CD4-positive, CD25-positive, alpha-beta regulatory T cell (primary cell): ENCODE measurements around the gene BLOC1S3. TPM values are rescaled to one million over a fixed set of nuclear protein-coding genes. Genes with fewer than 3 reads are reported as not detected.

Experiments used
- ATAC-seq, 2 donors: fragments of 150-1000 bp; cut with Tn5 transposase; one replicate each; pipeline ENCODE4 v1.10.0; 2021; ENCODE audit warnings: low read depth in 2 of 2, moderate number of reproducible peaks in 2 of 2, moderate library complexity in 1 of 2
- DNase-seq, 3 donors: peaks; one replicate each; pipeline versions ENCODE4 v3.0.0 to v3.0.0-alpha.2; 2012 to 2022; ENCODE audit warnings: mixed read lengths in 1 of 3
- H3K27ac ChIP-seq: one replicate; pipeline ENCODE4 v1.7.0; 2013; ENCODE audit warnings: mild to moderate bottlenecking, low read length; ENCODE audit not compliant: insufficient read depth, poor library complexity, severe bottlenecking
- H3K27me3 ChIP-seq: one replicate; pipeline ENCODE4 v1.7.0; 2013; ENCODE audit warnings: low read length; ENCODE audit not compliant: control insufficient read depth, insufficient read depth
- H3K36me3 ChIP-seq: one replicate; pipeline ENCODE4 v1.7.0; 2013; ENCODE audit warnings: mild to moderate bottlenecking, low read length, moderate library complexity; ENCODE audit not compliant: control insufficient read depth, insufficient read depth
- H3K4me1 ChIP-seq: 2 replicates; pipeline ENCODE4 v1.7.0; 2013; ENCODE audit warnings: mild to moderate bottlenecking, low read length; ENCODE audit not compliant: insufficient read depth, control insufficient read depth, poor library complexity, severe bottlenecking
- H3K4me3 ChIP-seq: one replicate; pipeline ENCODE4 v1.7.0; 2013; ENCODE audit warnings: low read depth, mild to moderate bottlenecking, low read length, moderate library complexity
- H3K9me3 ChIP-seq, 2 experiments: 1 replicate in 1 of 2; 2 replicates in 1 of 2; pipeline ENCODE4 v1.7.0; 2013; ENCODE audit warnings: low read length in 2 of 2, mild to moderate bottlenecking in 1 of 2, moderate library complexity in 1 of 2; ENCODE audit not compliant: control insufficient read depth in 2 of 2
- H3K27ac Mint-ChIP-seq, 3 donors: one replicate each; pipeline ENCODE4 v1.8.0; 2020 to 2022; ENCODE audit warnings: mild to moderate bottlenecking in 3 of 3, mixed read lengths in 3 of 3, moderate library complexity in 2 of 3
- H3K27me3 Mint-ChIP-seq: one replicate; pipeline ENCODE4 v1.8.0; 2022; ENCODE audit warnings: mild to moderate bottlenecking, mixed read lengths
- H3K36me3 Mint-ChIP-seq: one replicate; pipeline ENCODE4 v1.8.0; 2020; ENCODE audit warnings: mixed read lengths
- H3K4me1 Mint-ChIP-seq, 4 donors: one replicate each; pipeline ENCODE4 v1.8.0; 2020 to 2022; ENCODE audit warnings: mixed read lengths in 4 of 4, mild to moderate bottlenecking in 1 of 4
- H3K4me3 Mint-ChIP-seq, 4 donors: one replicate each; pipeline ENCODE4 v1.8.0; 2020 to 2022; ENCODE audit warnings: mild to moderate bottlenecking in 4 of 4, mixed read lengths in 4 of 4, moderate library complexity in 3 of 4
- H3K9me3 Mint-ChIP-seq, 7 donors: one replicate each; pipeline ENCODE4 v1.8.0; 2020 to 2022; ENCODE audit warnings: mixed read lengths in 7 of 7, mild to moderate bottlenecking in 3 of 7, moderate library complexity in 2 of 7
- polyA plus RNA-seq, 4 donors: library from polyadenylated mRNA; unstranded; fragments of 300-500 nt; fragmentation: Illumina TruSeq; gene quantifications; one replicate each; pipeline ENCODE4 v1.2.3, GENCODE V29; 2021
- total RNA-seq: library from RNA; stranded (reverse); gene quantifications from one replicate; pipeline ENCODE4 v1.2.3, GENCODE V29; 2022

Gene BLOC1S3
- total and polyA plus RNA-seq, 5 donors from 2014 or later, result 12.8 to 22.9 (median 18.5) TPM

DNA sequence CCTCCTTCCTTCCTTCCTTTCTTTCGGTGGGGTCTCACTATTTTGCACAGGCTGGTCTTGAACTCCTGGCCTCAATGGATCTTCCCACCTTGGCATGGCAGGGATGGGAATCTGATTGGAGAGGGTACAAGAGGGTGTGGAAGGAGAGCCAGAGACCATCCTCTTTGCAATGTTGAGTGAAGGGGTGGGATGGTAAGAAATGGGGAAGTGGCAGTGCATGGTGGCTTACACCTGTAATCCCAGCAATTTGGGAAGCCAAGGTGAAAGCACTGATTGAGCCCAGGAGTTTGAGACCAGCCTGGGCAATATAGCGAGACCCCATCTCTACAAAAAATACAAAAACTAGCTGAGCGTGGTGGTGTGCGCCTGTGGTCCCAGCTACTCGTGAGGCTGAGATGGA lies 5.5 kb downstream of the BLOC1S3 start:
- H3K27ac Mint-ChIP-seq, result no peak overlapping the region
- H3K27me3 Mint-ChIP-seq, result no peaks in the 10 kb centered on the region
- no peak overlapping the region for H3K4me3 Mint-ChIP-seq
- no peak for DNase-seq
- H3K9me3 ChIP-seq, result no peaks in the 10 kb centered on the region
- H3K27ac ChIP-seq, result no peak overlapping the region
- H3K27me3 ChIP-seq, result no peaks in the 10 kb centered on the region
- H3K4me3 ChIP-seq, result no peak overlapping the region
- ATAC-seq, result no peak
- peaks cover 4% of the 10 kb centered on the region for H3K36me3 ChIP-seq
- no peaks in the 10 kb centered on the region for H3K9me3 Mint-ChIP-seq
- peaks cover 12% of the 10 kb centered on the region for H3K36me3 Mint-ChIP-seq
- H3K4me1 Mint-ChIP-seq, result peaks cover 0 to 42% (median 16%) of the 10 kb centered on the region in 4 donors
- peaks cover 31% of the 10 kb centered on the region for H3K4me1 ChIP-seq

GRCh38 chr19:45186509-45187334 lies 8.1 kb downstream of the BLOC1S3 start:
- ATAC-seq (peak in 1 of 2 donors; percentile 13), DNase-seq (no peak)
- Histone ChIP-seq H3K9me3 (no peaks in the 10 kb centered on the region), H3K27me3 (no peaks in the 10 kb centered on the region), H3K36me3 (no peaks in the 10 kb centered on the region), H3K4me3 (no peak overlapping the region), H3K27ac (no peak overlapping the region), H3K4me1 (peaks cover 6% of the 10 kb centered on the region)
- H3K4me1 Mint-ChIP-seq, result peaks cover 0 to 22% (median 9%) of the 10 kb centered on the region in 4 donors
- H3K27ac Mint-ChIP-seq, result no peak overlapping the region
- H3K4me3 Mint-ChIP-seq, result no peak overlapping the region
- no peaks in the 10 kb centered on the region for H3K9me3 Mint-ChIP-seq
- H3K27me3 Mint-ChIP-seq, result no peaks in the 10 kb centered on the region
- peaks cover 6% of the 10 kb centered on the region for H3K36me3 Mint-ChIP-seq

GRCh38 chr19:45187421-45188100 lies 9.0 kb downstream of the BLOC1S3 start:
- DNase-seq, result peak in 2 of 3 donors; percentile 65 to 67

DNA sequence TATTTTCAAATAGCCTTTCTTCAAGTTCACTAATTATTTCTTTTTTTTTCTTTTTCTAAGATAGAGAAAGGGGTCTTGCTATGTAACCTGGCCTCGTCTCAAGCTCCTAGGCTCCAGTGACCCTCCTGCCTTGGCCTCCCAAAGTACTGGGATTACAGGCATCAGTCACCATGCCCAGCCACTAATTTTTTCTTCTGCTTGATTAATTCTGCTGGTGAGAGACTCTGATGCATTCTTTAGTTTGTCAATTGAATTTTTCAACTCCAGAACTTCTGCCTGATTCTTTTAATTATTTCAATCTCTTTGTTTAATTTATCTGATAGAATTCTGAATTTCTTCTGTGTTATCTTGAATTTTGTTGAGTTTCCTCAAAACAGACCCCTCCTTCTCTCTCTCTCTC lies 11.4 kb downstream of the BLOC1S3 start:
- no peaks in the 10 kb centered on the region for H3K27me3 ChIP-seq
- Mint-ChIP-seq H3K9me3 (peaks cover 0 to 1% (median 0%) of the 10 kb centered on the region in 7 donors), H3K36me3 (no peaks in the 10 kb centered on the region), H3K27me3 (peaks cover 4% of the 10 kb centered on the region), H3K4me3 (no peak overlapping the region), H3K4me1 (peaks cover 0 to 9% (median 3%) of the 10 kb centered on the region in 4 donors), H3K27ac (no peak overlapping the region)
- no peak for DNase-seq
- no peaks in the 10 kb centered on the region for H3K9me3 ChIP-seq
- H3K4me1 ChIP-seq, result peaks cover 5% of the 10 kb centered on the region
- no peaks in the 10 kb centered on the region for H3K36me3 ChIP-seq
- no peak for ATAC-seq
- H3K4me3 ChIP-seq, result no peak overlapping the region
- H3K27ac ChIP-seq, result no peak overlapping the region

More at GRCh38 chr19:45187421-45188100, 9.0 kb downstream of the BLOC1S3 start:
- peaks cover 4% of the 10 kb centered on the region for H3K27me3 Mint-ChIP-seq
- H3K9me3 ChIP-seq, result no peaks in the 10 kb centered on the region
- H3K9me3 Mint-ChIP-seq, result no peaks in the 10 kb centered on the region
- H3K27me3 ChIP-seq, result no peaks in the 10 kb centered on the region
- no peaks in the 10 kb centered on the region for H3K36me3 ChIP-seq
- H3K4me3 ChIP-seq, result no peak overlapping the region
- H3K4me1 Mint-ChIP-seq, result peaks cover 0 to 17% (median 7%) of the 10 kb centered on the region in 4 donors
- H3K27ac Mint-ChIP-seq, result no peak overlapping the region
- peak; percentile 67 to 80 for ATAC-seq
- peaks cover 5% of the 10 kb centered on the region for H3K4me1 ChIP-seq
- peak overlapping the region in 1 of 4 donors; percentile 41 for H3K4me3 Mint-ChIP-seq
- no peak overlapping the region for H3K27ac ChIP-seq
- H3K36me3 Mint-ChIP-seq, result peaks cover 4% of the 10 kb centered on the region

- H3K36me3 Mint-ChIP-seq, result no peaks in the 10 kb centered on the region
- H3K27me3 Mint-ChIP-seq, result peaks cover 7% of the 10 kb centered on the region
- H3K36me3 ChIP-seq, result no peaks in the 10 kb centered on the region
- peaks cover 0 to 1% (median 0%) of the 10 kb centered on the region in 7 donors for H3K9me3 Mint-ChIP-seq
- peaks cover 0 to 6% (median 2%) of the 10 kb centered on the region in 4 donors for H3K4me1 Mint-ChIP-seq
- DNase-seq, result no peak
- H3K27ac ChIP-seq, result no peak overlapping the region
- H3K9me3 ChIP-seq, result no peaks in the 10 kb centered on the region
- H3K4me3 Mint-ChIP-seq, result no peak overlapping the region
- H3K4me3 ChIP-seq, result no peak overlapping the region
- peaks cover 5% of the 10 kb centered on the region for H3K4me1 ChIP-seq
- no peak for ATAC-seq
- H3K27ac Mint-ChIP-seq, result no peak overlapping the region
- H3K27me3 ChIP-seq, result no peaks in the 10 kb centered on the region
These were observed 12.8 kb downstream of the BLOC1S3 start for GRCh38 chr19:45191375-45191774.

- DNase-seq (no peak), ATAC-seq (no peak)
- H3K4me3 Mint-ChIP-seq, result no peak overlapping the region
- Histone ChIP-seq H3K27me3 (no peaks in the 10 kb centered on the region), H3K4me3 (no peak overlapping the region), H3K36me3 (no peaks in the 10 kb centered on the region), H3K4me1 (no peaks in the 10 kb centered on the region), H3K27ac (no peak overlapping the region), H3K9me3 (no peaks in the 10 kb centered on the region)
- peaks cover 7% of the 10 kb centered on the region for H3K27me3 Mint-ChIP-seq
- H3K36me3 Mint-ChIP-seq, result no peaks in the 10 kb centered on the region
- H3K27ac Mint-ChIP-seq, result no peak overlapping the region
- peaks cover 0 to 1% (median 0%) of the 10 kb centered on the region in 7 donors for H3K9me3 Mint-ChIP-seq
- no peaks in the 10 kb centered on the region for H3K4me1 Mint-ChIP-seq
These were observed 17.2 kb downstream of the BLOC1S3 start for GRCh38 chr19:45195764-45196163.

DNA sequence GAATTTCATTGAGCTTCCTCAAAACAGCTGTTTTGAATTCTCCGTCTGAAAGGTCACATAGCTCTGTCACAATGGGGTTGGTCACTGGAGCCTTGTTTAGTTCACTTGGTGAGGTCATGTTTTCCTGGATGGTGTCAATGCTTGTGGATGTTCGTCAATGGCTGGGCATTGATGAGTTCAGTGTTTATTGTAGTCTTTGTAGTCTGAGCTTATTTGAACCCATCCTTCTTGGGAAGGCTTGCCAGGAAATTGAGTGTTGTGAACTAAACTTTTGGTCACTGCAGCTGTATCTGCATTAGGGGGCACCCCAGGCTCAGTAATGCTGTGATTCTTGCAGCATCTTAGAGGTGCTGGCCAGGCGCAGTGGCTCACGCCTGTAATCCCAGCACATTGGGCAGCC lies 22.0 kb downstream of the BLOC1S3 start:
- H3K27ac ChIP-seq, result no peak overlapping the region
- no peak overlapping the region for H3K4me3 Mint-ChIP-seq
- no peaks in the 10 kb centered on the region for H3K4me1 ChIP-seq
- H3K27ac Mint-ChIP-seq, result peak overlapping the region in 1 of 3 donors; percentile 37
- H3K9me3 ChIP-seq, result no peaks in the 10 kb centered on the region
- H3K4me1 Mint-ChIP-seq, result no peaks in the 10 kb centered on the region
- no peaks in the 10 kb centered on the region for H3K36me3 Mint-ChIP-seq
- no peaks in the 10 kb centered on the region for H3K36me3 ChIP-seq
- H3K9me3 Mint-ChIP-seq, result peaks cover 0 to 1% (median 0%) of the 10 kb centered on the region in 7 donors
- ATAC-seq, result no peak
- peaks cover 4% of the 10 kb centered on the region for H3K27me3 Mint-ChIP-seq
- H3K4me3 ChIP-seq, result no peak overlapping the region
- DNase-seq, result no peak
- no peaks in the 10 kb centered on the region for H3K27me3 ChIP-seq
